HEK293T (cell line): Measurements from ENCODE around the gene APOBEC3B.

ENCODE experiments used
- ARNT ChIP-seq: fragments of 450-650 bp; IDR thresholded peaks from 2 replicates; pipeline ENCODE4 v1.6.1; 2017; ENCODE audit warnings: mild to moderate bottlenecking
- BHLHE40 ChIP-seq: fragments of 450-650 bp; IDR thresholded peaks from 2 replicates; pipeline ENCODE4 v1.6.1; 2016; ENCODE audit warnings: mild to moderate bottlenecking, moderate library complexity, borderline replicate concordance
- FOXA1 ChIP-seq: fragments of 450-650 bp; IDR thresholded peaks from 2 replicates; pipeline ENCODE4 v1.6.1; 2016; ENCODE audit warnings: mild to moderate bottlenecking
- FOXK2 ChIP-seq: fragments of 450-650 bp; IDR thresholded peaks from 2 replicates; pipeline ENCODE4 v1.6.1; 2016; ENCODE audit warnings: mild to moderate bottlenecking
- FOXM1 ChIP-seq: fragments of 450-650 bp; IDR thresholded peaks from 2 replicates; pipeline ENCODE4 v1.6.1; 2017; ENCODE audit warnings: mild to moderate bottlenecking, borderline replicate concordance
- HDGF ChIP-seq: fragments of 450-650 bp; IDR thresholded peaks from 2 replicates; pipeline ENCODE4 v1.6.1; 2017; ENCODE audit warnings: antibody characterized with exemption, borderline replicate concordance
- L3MBTL2 ChIP-seq: fragments of 450-650 bp; conservative IDR thresholded peaks from 2 replicates; pipeline ENCODE4 v1.6.1; 2016; ENCODE audit warnings: mild to moderate bottlenecking
- SP1 ChIP-seq: fragments of 450-650 bp; IDR thresholded peaks from 2 replicates; pipeline ENCODE4 v1.6.1; 2017
- TARDBP ChIP-seq: fragments of 450-650 bp; IDR thresholded peaks from 2 replicates; pipeline ENCODE4 v1.6.1; 2016

- TF ChIP-seq SP1 (no peak), BHLHE40 (no peak), FOXK2 (no peak), L3MBTL2 (no peak), HDGF (no peak), TARDBP (no peak), ARNT (no peak), FOXA1 (no peak), FOXM1 (no peak)
These were observed 34.4 kb downstream of the APOBEC3B start for GRCh38 chr22:39016592-39016991.
